ENCODE results near the gene XPR1. TPM values are rescaled to one million over a fixed set of nuclear protein-coding genes. Genes with fewer than 3 reads are reported as not detected.
"Not testable (repeated sequence)": the region's sequence is repeated elsewhere in the genome, so short reads cannot be mapped to it uniquely, and the experiment has no call there.

The XPR1 gene
- total RNA-seq, 1 experiment from 2014 or later: 19.9 TPM

- ATAC-seq; H2AFZ ChIP-seq (ENCODE audit: low read depth, low read length, poor library complexity, severe bottlenecking); DNase-seq (ENCODE audit: low read depth, low spot score); RAD21 ChIA-PET (ENCODE audit: low non-redundant PET in 1 of 2, low total read pairs in 2 of 2, uncharacterized antibody in 2 of 2, unreplicated experiment in 2 of 2); POLR2A ChIA-PET; CTCF ChIA-PET; H3K79me2 ChIP-seq (ENCODE audit: insufficient read depth, low read length); H3K4me3 ChIP-seq (replicated peaks in 1 of 2; ENCODE audit: low read depth in 1 of 2, low read length in 2 of 2); H3K9me2 ChIP-seq (ENCODE audit: insufficient read depth); H3K27ac ChIP-seq (ENCODE audit: low read depth, low read length); H3K9ac ChIP-seq (ENCODE audit: low read length); H4K20me1 ChIP-seq (ENCODE audit: insufficient read depth); H3K4me2 ChIP-seq (ENCODE audit: low read length); BruUV-seq (replicated peaks); H3K4me1 ChIP-seq (ENCODE audit: control insufficient read depth in 1 of 2, insufficient read depth in 2 of 2, low read length in 2 of 2); H3K27me3 ChIP-seq (ENCODE audit: insufficient read depth, low read length); H3K9me3 ChIP-seq (ENCODE audit: control insufficient read depth in 1 of 2, insufficient read depth in 1 of 2, low read depth in 1 of 2, low read length in 2 of 2); intact Hi-C loops (cut with micrococcal nuclease); H3K36me3 ChIP-seq (ENCODE audit: control insufficient read depth in 1 of 2, insufficient read depth in 2 of 2, low read length in 2 of 2): not testable (repeated sequence)
These were observed 226.3 kb downstream of the XPR1 start for GRCh38 chr1:180857947-180858725.

- Histone ChIP-seq H3K27me3 (ENCODE audit: insufficient read depth, low read length) (no peaks in the 10 kb centered on the region), H3K4me2 (ENCODE audit: low read length) (no peak overlapping the region), H3K27ac (ENCODE audit: low read depth, low read length) (no peak overlapping the region), H3K9me2 (ENCODE audit: insufficient read depth) (no peaks in the 10 kb centered on the region), H3K4me3 (replicated peaks in 1 of 2; ENCODE audit: low read depth in 1 of 2, low read length in 2 of 2) (no peak overlapping the region), H3K9me3 (ENCODE audit: control insufficient read depth in 1 of 2, insufficient read depth in 1 of 2, low read depth in 1 of 2, low read length in 2 of 2) (no peaks in the 10 kb centered on the region), H4K20me1 (ENCODE audit: insufficient read depth) (no peaks in the 10 kb centered on the region), H3K4me1 (ENCODE audit: control insufficient read depth in 1 of 2, insufficient read depth in 2 of 2, low read length in 2 of 2) (no peaks in the 10 kb centered on the region), H2AFZ (ENCODE audit: low read depth, low read length, poor library complexity, severe bottlenecking) (no peak overlapping the region), H3K9ac (ENCODE audit: low read length) (no peak overlapping the region), H3K79me2 (ENCODE audit: insufficient read depth, low read length) (no peaks in the 10 kb centered on the region), H3K36me3 (ENCODE audit: control insufficient read depth in 1 of 2, insufficient read depth in 2 of 2, low read length in 2 of 2) (no peaks in the 10 kb centered on the region)
- intact Hi-C loops (cut with micrococcal nuclease): no loop called here
- ChIA-PET POLR2A (interaction anchor here (0.7 kb wide), 1 partner anchor 345 kb away, joined by 3 read pairs; no protein-coding TSS in a partner anchor), RAD21 (ENCODE audit: low non-redundant PET in 1 of 2, low total read pairs in 2 of 2, uncharacterized antibody in 2 of 2, unreplicated experiment in 2 of 2) (no interaction called here), CTCF (interaction anchor here (7.1 kb wide), 1 partner anchor 343 kb away, joined by 73 read pairs; no protein-coding TSS in a partner anchor)
- DNase-seq (ENCODE audit: low read depth, low spot score) (no peak), ATAC-seq (no peak)
- TF ChIP-seq TCF7L2 (IDR thresholded peaks at IDR 0.05; ENCODE audit: borderline replicate concordance, extremely low read depth, insufficient read depth, insufficient read length): no peak
- no peak for TF ChIP-seq EZH2 (IDR thresholded peaks at IDR 0.05)
- no peak for TF ChIP-seq ATF3 (IDR thresholded peaks at IDR 0.05)
- TF ChIP-seq CEBPB (IDR thresholded peaks at IDR 0.05; ENCODE audit: low read depth): no peak
- TF ChIP-seq SIN3A (IDR thresholded peaks at IDR 0.05; ENCODE audit: low read depth): no peak
- no peak for TF ChIP-seq ZBTB33 (IDR thresholded peaks at IDR 0.05; ENCODE audit: extremely low read depth, insufficient replicate concordance, low read length)
- TF ChIP-seq POLR2AphosphoS5 (IDR thresholded peaks at IDR 0.05; ENCODE audit: low read depth, low read length): no peak
- no peak for TF ChIP-seq SP1 (IDR thresholded peaks at IDR 0.05; ENCODE audit: low read depth)
- TF ChIP-seq MAX (IDR thresholded peaks at IDR 0.05): no peak
- no TSS peak for BruUV-seq (replicated peaks)
These were observed 227.5 kb downstream of the XPR1 start for GRCh38 chr1:180859306-180859705.

Measured in HCT116 (cell line).